Lower lobe of right lung (tissue), 2 donors: ENCODE data around the gene NCOA6. TPM values are rescaled to one million over a fixed set of nuclear protein-coding genes. Genes with fewer than 3 reads are reported as not detected.

Source experiments
- ATAC-seq, 2 donors: fragments of 200-7000 bp; cut with Tn5 transposase; one replicate each; pipeline ENCODE4 v1.9.1; 2020 to 2022; ENCODE audit warnings: mild to moderate bottlenecking in 2 of 2, moderate library complexity in 2 of 2
- DNase-seq: peaks from one replicate; pipeline ENCODE4 v3.0.0-alpha.2; 2020
- H3K27ac ChIP-seq: fragments of 200-600 bp; one replicate; pipeline ENCODE4 v1.8.0; 2022
- H3K27me3 ChIP-seq: fragments of 200-600 bp; one replicate; pipeline ENCODE4 v1.8.0; 2022; ENCODE audit warnings: low read depth
- H3K36me3 ChIP-seq: fragments of 200-600 bp; one replicate; pipeline ENCODE4 v1.8.0; 2022; ENCODE audit warnings: mild to moderate bottlenecking
- H3K4me1 ChIP-seq: fragments of 200-600 bp; one replicate; pipeline ENCODE4 v1.8.0; 2022
- H3K4me3 ChIP-seq: fragments of 200-600 bp; one replicate; pipeline ENCODE4 v1.8.0; 2022; ENCODE audit warnings: mild to moderate bottlenecking
- H3K9me3 ChIP-seq: fragments of 200-600 bp; one replicate; pipeline ENCODE4 v1.8.0; 2022
- CTCF ChIP-seq: fragments of 200-600 bp; IDR thresholded peaks from one replicate; pipeline ENCODE4 v1.8.0; 2022; ENCODE audit warnings: antibody characterized with exemption, mild to moderate bottlenecking
- intact Hi-C: fragments of 100-400 bp; cut with DNase I; formaldehyde crosslinking; loops from one replicate; pipeline ENCODE4 v1.11.0; 2022
- total RNA-seq: library from RNA; stranded (reverse); fragmentation: NEBNext Ultra II Directional; extraction: Animal tissue kit (Norgen Biotek cat#: 25700); gene quantifications from one replicate; pipeline ENCODE4 v1.2.1, GENCODE V29; 2021
- donor health status: DM: no; HTN: yes; CAD: no; lungs with severe emphysema.

The NCOA6 gene
- total RNA-seq, 1 donor from 2014 or later = 27.1 TPM

GRCh38 chr20:34680586-34681175 is 144.8 kb downstream of the NCOA6 start:
- Histone ChIP-seq H3K4me3 (no peak overlapping the region), H3K4me1 (peaks cover 13% of the 10 kb centered on the region), H3K9me3 (no peaks in the 10 kb centered on the region), H3K36me3 (no peaks in the 10 kb centered on the region), H3K27ac (no peak overlapping the region), H3K27me3 (no peaks in the 10 kb centered on the region)
- DNase-seq (no peak), ATAC-seq (no peak)
- intact Hi-C loops = no loop called here
- TF ChIP-seq CTCF = no peak

GRCh38 chr20:34676642-34677373 is 148.6 kb downstream of the NCOA6 start, which contains the start of gene PIGU:
PIGU (minus strand) TSS chr20:34677092; CDS start chr20:34677085, 7 bp downstream.
- H3K27me3 ChIP-seq = no peaks in the 10 kb centered on the region
- DNase-seq = peak; percentile 98
- H3K36me3 ChIP-seq = no peaks in the 10 kb centered on the region
- peaks cover 17% of the 10 kb centered on the region for H3K4me1 ChIP-seq
- H3K4me3 ChIP-seq = peak within 1 kb of the TSS; percentile 79
- peak within 1 kb of the TSS; percentile 84 for H3K27ac ChIP-seq
- intact Hi-C loops = no loop called here
- ATAC-seq = peak; percentile 100
- peak; percentile 48 for TF ChIP-seq CTCF
- no peaks in the 10 kb centered on the region for H3K9me3 ChIP-seq

- peaks cover 17% of the 10 kb centered on the region for H3K4me1 ChIP-seq
- peak in 1 of 2 donors; percentile 0 for ATAC-seq
- H3K4me3 ChIP-seq = peak overlapping the region; percentile 79
- peak overlapping the region; percentile 84 for H3K27ac ChIP-seq
- no peak for DNase-seq
- H3K9me3 ChIP-seq = no peaks in the 10 kb centered on the region
- intact Hi-C loops = no loop called here
- no peaks in the 10 kb centered on the region for H3K27me3 ChIP-seq
- no peaks in the 10 kb centered on the region for H3K36me3 ChIP-seq
- TF ChIP-seq CTCF = no peak
Observed at GRCh38 chr20:34675993-34676641, 149.3 kb downstream of the NCOA6 start.

- no peak overlapping the region for H3K27ac ChIP-seq
- no peaks in the 10 kb centered on the region for H3K36me3 ChIP-seq
- no peak for ATAC-seq
- no peak overlapping the region for H3K4me3 ChIP-seq
- peaks cover 17% of the 10 kb centered on the region for H3K4me1 ChIP-seq
- DNase-seq = no peak
- no peak for TF ChIP-seq CTCF
- H3K27me3 ChIP-seq = no peaks in the 10 kb centered on the region
- intact Hi-C loops = no loop called here
- no peaks in the 10 kb centered on the region for H3K9me3 ChIP-seq
Observed at GRCh38 chr20:34675561-34675960, 149.9 kb downstream of the NCOA6 start.

- DNase-seq = no peak
- H3K27me3 ChIP-seq = no peaks in the 10 kb centered on the region
- no peaks in the 10 kb centered on the region for H3K36me3 ChIP-seq
- intact Hi-C loops = no loop called here
- no peak for ATAC-seq
- no peaks in the 10 kb centered on the region for H3K9me3 ChIP-seq
- no peak for TF ChIP-seq CTCF
- H3K27ac ChIP-seq = no peak overlapping the region
- no peak overlapping the region for H3K4me3 ChIP-seq
- peaks cover 17% of the 10 kb centered on the region for H3K4me1 ChIP-seq
Observed at GRCh38 chr20:34673412-34673811, 152.0 kb downstream of the NCOA6 start.
